Nucleus accumbens (tissue), 56 donors: ENCODE data around the gene SRPK1.

ENCODE experiments used
- DNase-seq, 56 donors: peaks; one replicate each; lab custom pipeline; 2025; lab: John Stamatoyannopoulos, UW

SRPK1 gene

DNA sequence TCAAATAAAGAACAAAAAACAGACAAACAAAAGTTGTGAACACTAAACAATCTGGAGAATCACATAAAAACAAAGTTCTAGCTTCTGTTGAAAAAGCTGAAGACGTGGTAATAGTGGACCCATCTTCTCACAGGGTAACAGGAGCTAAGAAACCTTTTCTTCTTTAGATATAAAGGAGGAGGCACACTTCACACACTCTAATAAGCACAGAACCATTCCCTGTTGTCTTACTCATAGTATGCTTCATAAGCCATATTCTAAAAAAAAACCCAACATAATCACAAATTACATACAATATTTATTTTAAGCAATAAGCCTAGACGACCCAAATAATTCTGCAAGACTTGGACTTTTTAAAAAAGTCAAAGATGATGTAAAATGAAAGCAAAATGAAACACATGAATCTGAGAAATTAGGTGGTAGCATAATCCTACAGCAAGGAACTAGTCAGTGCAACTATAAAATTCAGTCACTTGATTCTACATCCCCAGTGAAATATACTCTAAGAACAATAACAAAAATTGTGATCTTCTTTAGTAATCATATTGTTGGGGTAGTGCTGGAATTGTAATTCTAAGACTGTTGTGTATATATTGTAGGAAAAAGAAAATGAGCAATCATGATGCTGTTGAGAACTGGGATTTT lies 15.6 kb downstream of the SRPK1 start:
- DNase-seq: no peak

DNA sequence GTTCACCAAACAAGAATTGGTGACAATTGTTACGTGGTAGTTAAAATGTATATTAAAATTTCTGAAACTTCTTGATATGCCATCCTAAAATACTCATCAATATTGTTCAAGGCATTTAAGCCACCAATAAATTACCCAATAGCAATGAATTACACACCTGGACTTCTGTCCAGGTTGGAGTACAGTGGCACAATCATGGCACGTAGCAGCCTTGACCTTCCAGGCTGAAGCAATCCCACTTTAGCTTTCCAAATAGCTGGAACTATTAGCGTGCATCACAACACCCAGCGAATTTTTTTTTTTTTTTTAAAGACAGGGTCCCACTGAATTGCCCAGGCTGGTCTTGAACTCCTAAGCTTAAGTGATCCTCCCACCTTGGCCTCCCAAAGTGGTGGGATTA lies 17.2 kb downstream of the SRPK1 start:
- no peak for DNase-seq

DNA sequence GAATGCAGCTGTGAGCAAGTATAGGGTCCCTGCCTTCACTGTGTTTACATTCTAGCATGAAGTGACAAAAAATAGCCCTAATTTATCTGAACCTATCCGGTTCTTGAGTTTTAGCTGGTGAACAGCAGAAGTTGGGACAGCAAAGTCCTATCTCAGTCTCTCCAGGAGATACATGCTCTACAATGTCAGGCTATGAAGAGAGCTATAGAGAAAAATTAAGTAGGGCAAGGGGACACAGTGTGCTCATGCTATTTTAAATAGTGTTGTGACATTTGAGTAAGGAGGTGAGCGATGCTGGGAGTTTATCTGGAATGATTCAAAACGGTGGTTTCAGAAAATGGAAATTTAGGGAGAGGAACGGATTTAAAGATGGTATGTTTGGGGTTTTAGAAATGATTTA lies 20.4 kb downstream of the SRPK1 start:
- no peak for DNase-seq

DNA sequence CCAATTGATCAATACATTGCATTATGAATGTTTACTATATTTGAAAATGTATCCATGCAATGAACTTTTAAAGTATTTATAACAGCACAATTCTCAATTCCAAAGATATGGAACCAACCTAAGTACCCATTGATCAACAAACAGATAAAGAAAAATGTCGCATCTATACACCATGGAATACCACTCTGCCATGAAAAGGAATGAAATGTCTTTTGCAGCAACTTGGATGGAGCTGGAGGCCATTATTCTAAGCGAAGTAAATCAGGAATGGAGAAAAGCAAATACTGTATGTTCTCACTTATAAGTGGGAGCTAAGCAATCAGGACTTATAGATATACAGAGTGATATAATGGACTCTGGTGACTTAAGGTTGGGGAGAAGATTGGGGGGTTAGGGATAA lies 22.9 kb downstream of the SRPK1 start:
- DNase-seq: no peak

DNA sequence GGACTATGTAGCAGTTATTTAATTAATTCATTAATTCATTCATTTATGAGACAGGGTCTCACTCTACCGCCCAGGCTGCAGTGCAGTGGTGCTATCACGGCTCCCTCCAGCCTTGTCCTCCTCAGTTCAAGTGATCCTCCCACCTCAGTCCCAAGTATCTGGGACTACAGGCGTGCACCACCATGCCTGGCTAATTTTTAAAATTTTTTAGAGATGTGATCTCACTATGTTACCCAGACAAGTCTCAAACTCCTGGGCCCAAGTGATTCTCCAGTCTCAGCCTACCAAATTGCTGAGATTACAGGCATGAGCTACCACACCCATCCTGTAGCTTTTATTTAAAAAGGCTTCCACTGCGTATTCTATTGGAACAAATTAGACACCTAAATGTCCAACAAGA lies 23.4 kb downstream of the SRPK1 start:
- no peak for DNase-seq

DNA sequence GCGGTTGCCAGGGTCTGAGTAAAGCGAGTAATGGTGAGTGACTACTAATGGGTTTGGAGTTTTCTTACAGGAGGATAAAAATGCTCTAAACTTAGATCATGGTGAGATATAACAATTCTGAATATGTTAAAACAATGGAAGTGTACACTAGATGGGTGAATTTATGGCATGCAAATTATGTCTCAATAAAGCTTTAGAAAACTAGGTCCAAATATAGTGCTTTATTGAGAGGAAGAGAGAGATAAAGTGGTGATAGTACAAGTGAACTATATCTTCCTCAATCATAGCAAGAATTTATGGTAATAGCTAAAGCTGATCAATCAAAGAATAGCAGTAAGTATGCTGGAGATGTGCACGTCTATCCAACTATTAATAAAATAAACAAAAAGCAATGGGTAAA lies 23.9 kb downstream of the SRPK1 start:
- no peak for DNase-seq

DNA sequence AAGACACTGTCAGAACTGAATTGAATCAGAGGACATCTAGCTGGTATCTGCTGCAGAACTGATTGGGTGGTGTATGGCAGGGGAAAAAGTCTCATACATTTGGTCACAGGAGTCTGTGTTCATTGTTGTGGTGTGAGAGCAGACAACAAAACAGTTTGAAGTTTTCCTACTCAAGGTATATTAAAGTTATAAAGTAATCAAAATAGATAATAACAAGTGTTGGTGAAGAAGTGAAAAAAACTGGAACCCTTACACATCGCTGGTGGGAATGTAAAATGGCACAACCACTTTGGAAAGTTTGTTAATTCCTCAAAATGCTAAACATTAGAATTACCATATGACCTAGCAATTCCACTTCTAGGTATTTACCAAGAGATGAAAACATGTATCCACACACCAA lies 24.7 kb downstream of the SRPK1 start:
- DNase-seq: no peak

DNA sequence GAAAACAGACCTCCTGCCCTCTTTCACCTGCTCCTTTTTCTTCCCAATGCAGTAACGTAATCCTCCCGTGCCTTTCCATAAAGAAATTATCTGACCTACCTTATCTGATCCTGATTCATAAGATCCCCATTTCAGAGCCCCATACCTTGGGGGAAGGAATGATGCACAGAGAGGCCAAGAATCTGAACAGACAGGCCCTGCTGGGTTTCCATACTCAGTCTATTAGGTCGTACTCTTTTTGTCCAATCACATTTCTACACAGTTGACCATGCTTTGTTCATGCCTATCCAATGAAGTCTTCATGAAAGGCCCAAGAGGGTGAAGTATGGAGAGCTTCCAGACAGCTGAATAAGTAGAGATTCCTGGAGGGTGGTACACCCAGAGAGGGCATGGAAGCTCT lies 25.3 kb downstream of the SRPK1 start:
- DNase-seq: no peak

DNA sequence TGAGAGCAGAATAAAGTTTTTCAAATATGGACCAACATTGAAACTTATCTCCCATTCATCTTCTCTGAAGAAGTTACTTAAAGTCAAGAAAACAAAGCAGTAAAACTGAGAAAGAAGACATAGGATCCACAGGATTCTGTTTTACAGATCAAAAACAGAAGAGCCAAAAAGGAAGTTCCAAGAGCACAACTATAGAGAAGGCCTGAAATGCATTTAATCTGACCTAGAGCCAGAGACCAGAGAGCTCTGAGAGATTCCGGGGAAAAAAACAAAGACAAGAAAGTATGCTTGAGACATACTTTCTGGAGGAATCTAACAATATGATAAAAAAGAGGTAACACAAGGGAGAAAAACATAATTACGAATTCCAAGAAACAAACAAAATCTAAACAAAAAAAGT lies 26.1 kb downstream of the SRPK1 start:
- no peak for DNase-seq

DNA sequence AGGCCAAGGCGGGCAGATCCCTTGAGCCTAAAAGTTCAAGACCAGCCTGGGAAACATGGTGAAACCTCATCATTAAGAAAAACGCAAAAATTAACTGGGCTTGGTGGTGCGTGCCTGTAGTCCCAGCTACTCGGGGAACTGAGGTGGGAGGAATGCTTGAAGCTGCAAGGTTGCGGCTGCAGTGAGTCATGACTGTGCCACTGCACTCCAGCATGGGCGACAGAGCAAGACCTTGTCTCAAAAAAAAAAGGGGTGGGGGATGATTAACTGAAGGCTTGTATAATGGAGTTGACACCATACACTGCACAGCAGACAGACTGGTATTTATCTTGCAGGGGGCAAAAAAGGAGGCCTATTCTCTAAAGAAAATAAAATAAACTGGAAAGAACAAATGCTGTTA lies 27.7 kb downstream of the SRPK1 start:
- peak in 7 of 56 donors; percentile 3 to 10 (median 7) for DNase-seq

DNA sequence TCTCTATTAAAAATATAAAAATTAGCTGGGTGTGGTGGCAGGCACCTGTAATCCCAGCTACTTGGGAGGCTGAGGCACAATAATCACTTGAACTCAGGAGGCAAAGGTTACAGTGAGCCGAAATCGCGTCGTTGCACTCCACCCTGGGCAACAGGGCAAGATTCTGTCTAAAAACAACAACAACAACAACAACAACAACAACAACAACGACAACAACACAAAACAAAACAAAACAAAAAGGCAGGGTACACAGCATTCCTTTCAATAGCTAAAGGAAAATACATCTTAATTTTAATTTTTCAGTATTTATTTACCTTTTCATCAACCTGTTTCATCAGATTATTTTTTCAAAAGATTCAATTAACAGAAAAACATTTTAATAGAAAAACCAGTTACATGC lies 28.4 kb downstream of the SRPK1 start:
- no peak for DNase-seq

DNA sequence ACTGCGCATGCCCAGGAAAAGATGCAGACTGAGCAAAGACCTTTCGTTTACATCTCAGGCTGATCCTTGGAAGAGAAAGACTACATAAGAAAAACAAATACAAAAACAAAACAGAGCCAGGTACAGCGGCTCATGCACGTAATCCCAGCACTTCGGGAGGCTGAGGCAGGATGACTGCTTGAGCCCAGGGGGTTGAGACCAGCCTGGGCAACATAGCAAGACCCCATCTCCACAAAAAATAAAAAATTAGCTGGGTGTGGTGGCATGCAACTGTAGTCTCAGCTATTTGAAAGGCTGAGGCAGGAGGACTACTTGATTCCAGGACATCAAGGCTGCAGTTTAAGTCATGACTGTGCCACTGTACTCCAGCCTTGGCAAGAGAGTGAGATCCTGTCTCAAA lies 41.7 kb downstream of the SRPK1 start:
- DNase-seq: no peak

DNA sequence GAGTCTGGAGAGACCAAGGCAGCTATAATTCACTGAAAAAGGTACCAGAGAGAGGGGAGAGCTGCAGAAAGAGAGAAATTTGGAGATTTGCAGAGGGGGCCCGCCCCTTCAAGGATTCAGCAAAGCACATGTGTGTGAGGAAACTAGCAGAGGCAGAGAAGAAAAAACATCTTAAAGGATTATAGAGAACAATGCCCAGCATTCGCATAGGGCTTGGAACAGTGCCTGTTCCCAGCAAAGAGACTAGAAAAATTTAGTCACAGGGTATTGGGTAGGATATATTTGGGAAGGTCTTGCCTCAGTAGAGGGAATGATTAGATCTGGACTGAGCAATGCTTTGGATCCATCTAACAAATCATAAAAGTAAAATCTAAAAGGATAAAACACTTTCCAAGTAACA lies 44.0 kb downstream of the SRPK1 start:
- DNase-seq: no peak

DNA sequence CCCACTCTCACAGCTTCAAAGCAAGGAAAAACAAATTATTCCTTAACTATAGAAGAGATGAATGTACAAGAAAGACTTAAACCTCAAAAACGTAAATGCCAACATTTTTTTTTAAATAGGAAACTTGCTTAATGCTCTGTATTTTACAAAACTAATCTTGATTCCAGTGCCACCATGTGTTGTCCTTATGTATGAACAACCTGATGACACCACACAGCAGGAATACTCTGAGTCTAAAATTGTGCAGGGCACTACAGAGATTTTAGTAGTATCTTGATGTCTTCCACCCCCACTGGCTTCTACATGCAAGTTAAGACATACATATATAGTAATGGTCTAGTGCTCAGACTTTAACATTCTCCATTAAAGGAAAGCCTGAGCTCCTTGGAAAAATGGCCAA lies 46.2 kb downstream of the SRPK1 start:
- DNase-seq: no peak

DNA sequence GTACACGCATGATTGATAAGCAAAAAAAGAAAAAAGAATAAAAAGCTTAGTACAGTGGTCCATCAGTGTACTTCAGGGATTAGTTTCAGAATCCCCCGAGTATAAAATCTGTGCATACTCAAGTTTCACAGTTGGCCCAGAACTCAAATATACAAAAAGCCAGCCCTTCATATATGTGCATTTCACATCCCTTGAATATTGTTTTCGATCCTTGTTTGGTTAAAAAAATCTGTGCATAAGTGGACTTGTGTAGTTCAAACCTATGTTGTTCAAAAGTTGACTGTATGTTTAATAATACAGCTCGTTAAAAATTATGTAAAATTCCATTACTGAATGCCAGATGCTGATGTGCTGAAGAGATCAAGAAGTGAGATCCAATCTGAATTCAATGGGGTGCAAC lies 61.5 kb downstream of the SRPK1 start:
- no peak for DNase-seq

DNA sequence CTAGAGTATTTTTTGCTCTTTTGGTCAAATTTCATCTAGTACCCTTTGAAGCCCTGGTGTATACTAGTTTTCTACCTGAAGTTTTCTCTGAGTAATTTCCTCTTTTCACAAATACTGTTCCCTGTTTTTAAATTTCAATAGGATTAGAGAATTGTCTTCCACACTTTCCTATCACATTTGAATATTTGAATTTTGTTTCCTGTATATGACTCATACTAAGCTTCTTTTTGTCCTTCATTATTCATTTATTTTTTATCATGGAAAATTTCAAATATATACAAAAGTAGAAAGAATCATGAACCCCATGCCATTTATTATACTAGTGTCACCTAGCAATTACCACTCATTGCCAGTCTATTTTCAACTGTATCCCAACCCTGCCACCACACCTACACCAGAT lies 63.0 kb downstream of the SRPK1 start:
- no peak for DNase-seq

DNA sequence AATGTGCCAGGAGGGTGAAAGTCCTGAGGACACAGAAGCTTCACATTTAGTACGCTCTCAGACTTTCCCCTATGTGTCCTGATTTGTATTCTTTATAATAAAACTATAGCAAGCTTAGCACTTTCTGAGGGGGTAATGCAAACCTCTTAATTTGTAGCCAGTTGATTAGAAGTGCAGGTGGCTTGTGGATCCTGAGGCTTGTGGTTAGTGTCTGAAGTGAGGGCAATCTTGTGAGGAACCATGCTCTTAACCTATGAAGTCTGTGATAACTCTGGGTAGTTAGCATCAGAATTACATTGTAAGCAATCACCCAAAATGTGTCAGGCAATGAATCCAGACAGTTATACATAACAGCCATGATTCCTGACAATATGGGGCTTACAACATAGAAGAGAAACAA lies 64.6 kb downstream of the SRPK1 start:
- DNase-seq: no peak

DNA sequence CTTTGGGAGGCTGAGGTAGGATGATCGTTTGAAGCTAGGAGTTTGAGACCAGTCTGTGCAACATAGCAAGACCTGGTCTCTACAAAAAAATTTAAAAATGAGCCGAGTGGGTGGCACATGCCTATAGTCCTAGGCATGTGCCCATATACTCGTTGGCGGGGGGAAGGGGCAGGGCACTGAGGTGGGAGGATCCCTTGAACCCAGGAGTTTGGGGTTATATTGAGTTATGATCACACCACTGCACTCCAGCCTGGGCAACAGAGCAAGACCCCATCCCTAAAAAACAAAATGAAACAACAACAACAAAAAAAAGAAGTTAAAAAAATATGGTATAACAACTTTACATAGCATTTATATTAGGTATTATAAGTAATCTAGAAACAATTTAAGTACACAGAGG lies 67.9 kb downstream of the SRPK1 start:
- DNase-seq: no peak

DNA sequence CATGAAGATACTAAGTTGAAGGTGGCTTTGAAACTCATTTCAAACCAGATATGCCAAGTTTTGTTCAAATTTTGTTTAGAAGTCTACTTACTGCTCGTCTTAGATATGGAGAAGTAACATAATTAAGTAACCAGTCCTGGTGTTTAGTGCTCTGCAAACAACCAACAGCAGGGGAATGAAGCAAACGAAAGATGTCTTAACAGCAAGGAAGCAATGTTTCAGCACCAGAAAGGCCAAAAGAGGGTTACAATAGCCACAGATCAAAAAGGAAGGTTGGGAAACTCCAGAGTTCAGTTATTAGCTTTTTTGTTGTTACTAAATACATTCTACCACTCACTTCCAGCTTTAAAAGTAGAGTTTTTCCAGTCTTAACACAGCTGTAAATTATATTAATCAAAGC lies 70.7 kb downstream of the SRPK1 start:
- no peak for DNase-seq

DNA sequence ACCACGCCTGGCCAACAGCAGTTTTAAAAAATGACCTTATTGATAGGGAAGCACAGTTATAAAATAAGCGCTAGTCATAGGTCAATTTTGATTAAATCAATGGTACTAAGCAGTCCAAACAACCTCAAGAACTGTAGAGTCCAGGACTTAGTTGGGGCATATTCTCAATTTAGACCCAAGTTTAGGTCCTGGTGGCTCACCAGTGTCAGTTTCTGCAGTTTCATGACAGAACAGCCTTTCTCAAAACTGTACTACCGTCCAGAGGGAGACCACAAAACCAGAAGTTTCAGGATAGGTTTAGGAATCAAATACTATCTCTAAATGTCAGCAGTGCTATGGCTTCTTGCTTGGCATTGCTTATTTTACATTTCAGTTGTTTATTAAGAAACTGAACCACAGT lies 76.6 kb downstream of the SRPK1 start:
- DNase-seq: no peak

DNA sequence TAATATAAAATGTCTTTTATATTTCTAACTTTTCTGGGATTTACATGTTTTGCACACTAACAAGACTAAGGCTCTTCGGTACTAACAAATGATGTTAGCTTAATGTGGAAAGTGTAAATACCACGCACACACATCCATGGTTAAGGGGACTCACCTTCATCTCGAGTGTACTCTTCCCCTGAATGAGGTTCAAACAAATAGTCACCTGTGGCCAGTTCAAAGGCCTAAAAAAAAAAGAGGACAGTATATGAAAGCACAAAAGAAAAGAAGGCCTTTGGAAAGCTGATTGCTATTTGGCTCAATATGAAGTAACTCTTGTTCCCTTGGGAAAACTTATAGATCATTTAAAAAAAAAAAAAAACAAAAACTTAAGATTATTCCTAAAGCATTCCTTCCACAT lies 78.5 kb downstream of the SRPK1 start:
- no peak for DNase-seq

DNA sequence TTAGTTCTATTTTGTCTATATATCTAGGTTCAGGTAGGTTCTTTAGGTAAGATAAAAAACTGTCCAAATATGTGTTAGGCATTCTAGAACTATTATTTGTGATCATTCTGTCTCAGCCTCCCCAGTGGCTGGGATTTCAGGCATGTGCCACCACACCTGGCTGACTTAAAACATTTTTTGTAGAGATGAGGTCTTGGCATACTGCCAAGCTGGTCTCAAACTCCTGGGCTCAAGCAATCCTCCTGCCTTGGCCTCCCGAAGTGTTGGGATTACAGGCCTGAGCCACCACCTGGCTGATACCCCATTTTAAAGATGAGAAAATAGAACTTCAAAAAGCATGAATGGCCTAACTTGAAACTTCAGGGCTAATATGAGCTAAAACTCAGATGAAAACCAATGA lies 81.9 kb downstream of the SRPK1 start:
- no peak for DNase-seq

DNA sequence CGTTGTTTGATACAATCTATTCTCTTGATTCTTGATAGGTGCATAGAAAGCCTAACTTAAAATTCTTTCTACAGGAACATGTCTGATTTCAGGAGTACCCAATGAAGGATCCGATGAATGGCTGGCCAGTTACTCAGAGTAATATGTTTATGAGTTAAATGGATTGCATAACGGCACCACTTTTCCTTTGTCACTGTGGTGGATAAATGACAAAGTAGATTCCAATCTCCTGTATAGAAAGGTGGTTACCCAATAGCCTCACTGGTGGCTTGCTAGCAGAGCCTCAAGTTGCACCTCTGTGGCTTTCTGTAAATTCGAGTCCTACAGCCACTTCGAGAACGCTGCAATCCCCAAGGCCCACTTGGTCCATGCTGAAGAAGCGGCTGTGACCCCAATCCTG lies 87.4 kb downstream of the SRPK1 start:
- DNase-seq: no peak
